Osteoblast (primary cell): Measurements from ENCODE around the gene VTI1A. TPM values are rescaled to one million over a fixed set of nuclear protein-coding genes. Genes with fewer than 3 reads are reported as not detected.

Experiments
- DNase-seq: peaks from one replicate; pipeline ENCODE4 v3.0.0; 2011; ENCODE audit warnings: low spot score, mixed read lengths; ENCODE audit not compliant: insufficient read length; ENCODE audit errors: missing footprints
- H2AFZ ChIP-seq: 2 replicates; pipeline ENCODE4 v1.6.0; 2011; ENCODE audit warnings: mild to moderate bottlenecking, low read length
- H3K27ac ChIP-seq: 2 replicates; pipeline ENCODE4 v1.5.1; 2011; ENCODE audit warnings: mild to moderate bottlenecking, low read depth, low read length, moderate library complexity
- H3K27me3 ChIP-seq: 2 replicates; pipeline ENCODE4 v1.6.0; 2012; ENCODE audit warnings: mild to moderate bottlenecking, control low read depth, inconsistent platforms, low read length, moderate library complexity; ENCODE audit not compliant: insufficient read depth
- H3K36me3 ChIP-seq: 2 replicates; pipeline ENCODE4 v1.5.1; 2011; ENCODE audit warnings: mild to moderate bottlenecking, low read length, control low read depth, moderate library complexity; ENCODE audit not compliant: insufficient read depth
- H3K4me1 ChIP-seq: 2 replicates; pipeline ENCODE4 v1.5.1; 2011; ENCODE audit warnings: mild to moderate bottlenecking, low read length, control low read depth, moderate library complexity; ENCODE audit not compliant: insufficient read depth
- H3K4me2 ChIP-seq: 2 replicates; pipeline ENCODE4 v1.6.0; 2011; ENCODE audit warnings: mild to moderate bottlenecking, low read length; ENCODE audit not compliant: insufficient read depth
- H3K4me3 ChIP-seq: fragments of 200-600 bp; sonication (generic); 3 replicates; pipeline ENCODE4 v1.5.1; 2012; ENCODE audit warnings: mild to moderate bottlenecking, low read length, inconsistent platforms; ENCODE audit not compliant: insufficient read depth
- H3K79me2 ChIP-seq: 2 replicates; pipeline ENCODE4 v1.6.0; 2012; ENCODE audit warnings: mild to moderate bottlenecking, low read length, control low read depth, inconsistent platforms; ENCODE audit not compliant: insufficient read depth
- H3K9me3 ChIP-seq: 2 replicates; pipeline ENCODE4 v1.5.1; 2011; ENCODE audit warnings: low read depth, low read length, control low read depth
- H4K20me1 ChIP-seq: 2 replicates; pipeline ENCODE4 v1.6.0; 2012; ENCODE audit warnings: mild to moderate bottlenecking, low read length, control low read depth; ENCODE audit not compliant: insufficient read depth
- total RNA-seq: library from RNA; depleted of rRNA; stranded (reverse); fragments of >200 nt; gene quantifications from 2 replicates; pipeline ENCODE4 v1.2.3, GENCODE V29; 2012
- TF ChIP-seq, protein P1 (sequence below): IDR thresholded peaks from 2 replicates; pipeline ENCODE4 v1.5.1; 2011; ENCODE audit warnings: mild to moderate bottlenecking, low read depth, low read length, moderate library complexity; ENCODE audit errors: extremely low read depth

The VTI1A gene
- total RNA-seq, 1 donor: 34.7 TPM

GRCh38 chr10:112775381-112775780 is 328.4 kb downstream of the VTI1A start:
- Histone ChIP-seq H3K36me3 (no peaks in the 10 kb centered on the region), H2AFZ (no peak overlapping the region), H3K4me3 (no peak overlapping the region), H3K4me2 (no peak overlapping the region), H3K27me3 (no peaks in the 10 kb centered on the region), H3K79me2 (no peaks in the 10 kb centered on the region), H3K4me1 (no peaks in the 10 kb centered on the region), H3K27ac (no peak overlapping the region), H4K20me1 (no peaks in the 10 kb centered on the region), H3K9me3 (no peaks in the 10 kb centered on the region)
- DNase-seq: no peak
- TF ChIP-seq, protein P1, sequence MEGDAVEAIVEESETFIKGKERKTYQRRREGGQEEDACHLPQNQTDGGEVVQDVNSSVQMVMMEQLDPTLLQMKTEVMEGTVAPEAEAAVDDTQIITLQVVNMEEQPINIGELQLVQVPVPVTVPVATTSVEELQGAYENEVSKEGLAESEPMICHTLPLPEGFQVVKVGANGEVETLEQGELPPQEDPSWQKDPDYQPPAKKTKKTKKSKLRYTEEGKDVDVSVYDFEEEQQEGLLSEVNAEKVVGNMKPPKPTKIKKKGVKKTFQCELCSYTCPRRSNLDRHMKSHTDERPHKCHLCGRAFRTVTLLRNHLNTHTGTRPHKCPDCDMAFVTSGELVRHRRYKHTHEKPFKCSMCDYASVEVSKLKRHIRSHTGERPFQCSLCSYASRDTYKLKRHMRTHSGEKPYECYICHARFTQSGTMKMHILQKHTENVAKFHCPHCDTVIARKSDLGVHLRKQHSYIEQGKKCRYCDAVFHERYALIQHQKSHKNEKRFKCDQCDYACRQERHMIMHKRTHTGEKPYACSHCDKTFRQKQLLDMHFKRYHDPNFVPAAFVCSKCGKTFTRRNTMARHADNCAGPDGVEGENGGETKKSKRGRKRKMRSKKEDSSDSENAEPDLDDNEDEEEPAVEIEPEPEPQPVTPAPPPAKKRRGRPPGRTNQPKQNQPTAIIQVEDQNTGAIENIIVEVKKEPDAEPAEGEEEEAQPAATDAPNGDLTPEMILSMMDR: peak; percentile 15

GRCh38 chr10:112775892-112776674 is 329.1 kb downstream of the VTI1A start:
- no peak overlapping the region for H3K4me3 ChIP-seq
- H3K9me3 ChIP-seq: no peaks in the 10 kb centered on the region
- H3K36me3 ChIP-seq: no peaks in the 10 kb centered on the region
- DNase-seq: no peak
- no peaks in the 10 kb centered on the region for H4K20me1 ChIP-seq
- H3K27ac ChIP-seq: no peak overlapping the region
- no peaks in the 10 kb centered on the region for H3K4me1 ChIP-seq
- no peaks in the 10 kb centered on the region for H3K79me2 ChIP-seq
- H2AFZ ChIP-seq: no peak overlapping the region
- H3K4me2 ChIP-seq: no peak overlapping the region
- TF ChIP-seq, protein P1: no peak
- H3K27me3 ChIP-seq: no peaks in the 10 kb centered on the region

GRCh38 chr10:112778579-112778978 is 331.6 kb downstream of the VTI1A start:
- Histone ChIP-seq H3K27ac (no peak overlapping the region), H4K20me1 (no peaks in the 10 kb centered on the region), H3K4me2 (peak overlapping the region; percentile 23), H3K4me3 (no peak overlapping the region), H3K4me1 (no peaks in the 10 kb centered on the region), H3K9me3 (no peaks in the 10 kb centered on the region), H3K79me2 (no peaks in the 10 kb centered on the region), H3K36me3 (no peaks in the 10 kb centered on the region), H3K27me3 (no peaks in the 10 kb centered on the region), H2AFZ (no peak overlapping the region)
- DNase-seq: no peak
- TF ChIP-seq, protein P1: no peak

- Histone ChIP-seq H4K20me1 (no peaks in the 10 kb centered on the region), H3K36me3 (no peaks in the 10 kb centered on the region), H3K9me3 (no peaks in the 10 kb centered on the region), H2AFZ (no peak overlapping the region), H3K4me1 (no peaks in the 10 kb centered on the region), H3K4me3 (no peak overlapping the region), H3K27me3 (no peaks in the 10 kb centered on the region), H3K79me2 (no peaks in the 10 kb centered on the region), H3K27ac (no peak overlapping the region), H3K4me2 (peak overlapping the region; percentile 23)
- TF ChIP-seq, protein P1: no peak
- no peak for DNase-seq
Measured at GRCh38 chr10:112779025-112779770, 332.2 kb downstream of the VTI1A start.
